Measurements from ENCODE around the gene MSX1.

MSX1 gene

GRCh38 chr4:4876945-4877661, 17.6 kb downstream of the MSX1 start:
- no peak overlapping the region for H3K4me3 ChIP-seq (ENCODE audit: low read length)
- no peak for TF ChIP-seq ZNF274 (IDR thresholded peaks at IDR 0.05; ENCODE audit: low read depth, low read length)

DNA sequence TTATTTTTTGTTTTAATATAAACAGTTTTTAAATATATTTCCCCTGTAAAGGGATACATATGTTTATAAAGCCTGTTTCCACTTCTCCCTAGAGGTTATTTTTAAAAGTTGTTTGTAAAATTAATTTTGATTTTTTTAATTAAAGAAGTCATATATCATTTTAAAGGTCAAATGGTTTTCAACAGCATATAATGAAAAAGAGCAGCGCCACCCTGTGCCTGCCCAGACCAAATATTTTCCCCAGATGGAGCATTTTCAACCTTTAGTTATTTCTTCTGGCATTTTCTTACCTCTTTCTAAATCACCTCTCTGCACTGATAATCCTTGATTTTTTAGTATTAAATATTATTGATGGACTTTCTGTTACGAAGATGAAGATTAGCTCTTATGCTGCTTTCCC, 21.0 kb downstream of the MSX1 start:
- TF ChIP-seq ZNF274 (IDR thresholded peaks at IDR 0.05; ENCODE audit: low read depth, low read length): no peak
- H3K4me3 ChIP-seq (ENCODE audit: low read length): no peak overlapping the region

- H3K4me3 ChIP-seq (ENCODE audit: low read length): no peak overlapping the region
- no peak for TF ChIP-seq ZNF274 (IDR thresholded peaks at IDR 0.05; ENCODE audit: low read depth, low read length)
Measured at GRCh38 chr4:4881432-4881831, 22.0 kb downstream of the MSX1 start.

GRCh38 chr4:4884611-4885010, 25.1 kb downstream of the MSX1 start:
- TF ChIP-seq ZNF274 (IDR thresholded peaks at IDR 0.05; ENCODE audit: low read depth, low read length): no peak
- H3K4me3 ChIP-seq (ENCODE audit: low read length): no peak overlapping the region

GRCh38 chr4:4887426-4887825, 28.0 kb downstream of the MSX1 start:
- no peak for TF ChIP-seq ZNF274 (IDR thresholded peaks at IDR 0.05; ENCODE audit: low read depth, low read length)
- H3K4me3 ChIP-seq (ENCODE audit: low read length): no peak overlapping the region

DNA sequence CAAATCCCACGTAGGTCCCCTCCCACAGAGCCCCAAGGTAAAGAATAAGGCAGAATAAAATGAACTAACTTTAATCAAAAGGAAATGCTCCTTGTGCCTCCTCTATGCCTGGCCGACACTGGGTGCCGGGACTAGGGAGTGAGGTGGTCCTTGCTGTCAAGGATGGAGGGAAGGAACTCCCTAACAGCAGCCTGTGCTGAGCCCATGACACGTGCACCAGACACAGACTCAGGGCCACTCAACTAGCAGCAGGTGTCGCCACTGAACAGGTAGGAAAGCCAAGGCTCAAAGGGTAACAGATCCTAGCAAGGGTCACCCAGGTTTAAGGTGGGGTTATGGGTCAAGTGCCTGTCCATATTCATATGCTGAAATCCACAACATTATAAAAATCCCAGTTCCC, 29.2 kb downstream of the MSX1 start:
- TF ChIP-seq ZNF274 (IDR thresholded peaks at IDR 0.05; ENCODE audit: low read depth, low read length): no peak

DNA sequence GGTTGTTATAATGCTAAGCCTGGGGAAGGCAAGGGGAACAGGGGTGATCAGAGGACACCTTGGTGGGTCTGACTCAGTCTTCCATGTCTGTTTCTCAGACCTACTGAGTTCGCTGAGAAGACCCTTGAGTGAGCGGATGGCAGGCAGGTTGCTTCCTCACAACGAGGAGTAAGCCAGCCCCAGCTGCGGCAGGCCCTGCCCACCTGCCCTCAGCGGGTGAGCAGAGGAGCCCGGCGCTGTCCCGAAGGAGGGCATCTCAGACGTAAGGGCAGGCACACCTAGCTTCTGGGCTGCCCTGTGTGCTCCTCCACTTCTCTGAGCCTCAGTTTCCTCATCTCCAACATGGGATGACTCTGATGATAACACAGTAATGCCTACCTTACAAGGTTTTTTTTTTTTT, 30.3 kb downstream of the MSX1 start:
- TF ChIP-seq ZNF274 (IDR thresholded peaks at IDR 0.05; ENCODE audit: low read depth, low read length): no peak

More for the DNA sequence above, 29.2 kb downstream of the MSX1 start:
- no peak overlapping the region for H3K4me3 ChIP-seq (ENCODE audit: low read length)

DNA sequence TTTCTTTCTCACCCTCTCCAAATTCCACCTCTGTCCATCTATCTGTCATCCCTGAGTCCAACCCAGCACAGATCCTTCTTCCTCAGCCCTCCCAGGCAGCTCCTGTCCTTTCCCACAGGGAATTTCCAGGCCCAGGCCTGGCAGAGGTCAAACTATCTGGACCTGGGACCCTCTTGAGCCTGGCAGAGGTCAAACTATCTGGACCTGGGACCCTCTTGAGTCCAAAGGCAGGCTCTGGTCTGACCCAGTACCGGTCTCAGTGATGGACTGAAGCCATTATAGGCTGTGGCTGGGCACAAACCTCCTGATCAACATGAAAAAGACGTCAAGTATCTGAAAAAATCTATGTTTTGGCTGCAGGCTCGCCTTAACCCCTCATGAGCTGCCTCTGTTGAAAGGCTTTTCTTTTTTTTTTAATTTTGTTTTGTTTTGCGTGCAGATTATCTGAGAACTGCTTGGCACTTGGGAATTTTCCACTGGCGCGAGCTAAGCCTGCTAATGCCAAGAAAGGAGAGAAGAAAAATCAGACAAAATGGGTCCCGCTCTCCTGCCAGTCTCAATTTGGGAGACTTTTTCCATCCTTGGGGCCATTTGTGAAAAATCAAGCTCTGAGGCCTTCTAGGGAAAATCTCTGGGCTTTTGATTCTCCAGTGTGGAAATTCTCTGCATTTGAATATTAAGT, 31.2 kb downstream of the MSX1 start:
- H3K4me3 ChIP-seq (ENCODE audit: low read length): no peak overlapping the region
- no peak for TF ChIP-seq ZNF274 (IDR thresholded peaks at IDR 0.05; ENCODE audit: low read depth, low read length)

More for the DNA sequence above, 30.3 kb downstream of the MSX1 start:
- H3K4me3 ChIP-seq (ENCODE audit: low read length): no peak overlapping the region

DNA sequence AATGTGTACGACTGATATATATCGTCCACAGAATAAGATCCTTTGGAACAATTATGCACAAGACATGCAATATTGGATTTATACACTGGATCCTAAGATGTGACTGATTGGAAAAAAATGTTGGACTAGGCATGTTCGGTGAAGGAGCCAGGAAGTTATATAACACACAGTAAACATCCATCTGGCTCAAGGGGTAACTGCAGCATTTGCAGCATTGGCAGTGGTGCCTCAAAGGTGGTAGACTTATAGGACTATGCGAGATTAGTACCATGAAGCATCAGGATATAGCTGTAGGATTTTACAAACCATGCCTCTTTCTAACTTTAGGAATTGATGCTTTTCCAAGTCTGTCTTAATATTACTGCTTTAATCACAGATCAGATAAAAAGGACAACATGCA, 34.3 kb downstream of the MSX1 start:
- TF ChIP-seq ZNF274 (IDR thresholded peaks at IDR 0.05; ENCODE audit: low read depth, low read length): no peak
- no peak overlapping the region for H3K4me3 ChIP-seq (ENCODE audit: low read length)

DNA sequence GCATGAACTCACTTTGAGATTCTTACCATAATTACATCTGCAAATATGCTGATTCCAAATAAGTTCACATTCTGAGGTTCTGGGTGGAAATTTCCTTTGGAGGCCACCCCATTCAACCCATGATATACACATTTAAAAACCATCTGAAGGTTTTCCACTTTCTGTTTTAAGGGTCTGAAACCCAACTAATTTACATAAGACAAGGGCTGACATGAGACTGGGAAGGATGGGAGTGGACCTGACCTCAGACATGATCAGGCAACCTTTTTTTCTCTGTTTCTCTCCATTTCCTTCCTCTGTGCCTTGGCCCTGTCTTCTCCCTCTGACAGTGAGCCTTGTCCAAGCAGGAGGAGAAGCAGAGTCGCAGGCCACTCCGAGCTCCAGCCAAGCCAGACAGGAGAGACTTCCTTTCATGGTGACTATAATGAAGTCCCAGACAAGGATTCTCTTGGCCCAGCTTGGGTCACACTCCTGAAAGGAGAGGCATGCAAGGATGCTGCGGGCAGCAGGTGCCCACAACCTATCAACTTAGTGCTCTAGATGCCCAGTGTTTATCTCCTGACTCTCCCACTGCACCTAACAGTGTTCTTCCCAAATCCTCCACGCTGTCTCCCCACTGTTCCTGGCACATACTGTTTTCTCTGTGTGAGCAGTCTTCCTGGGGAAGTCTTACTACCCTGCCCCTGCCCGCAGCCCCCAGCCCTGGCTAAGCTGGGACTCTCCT, 39.9 kb downstream of the MSX1 start:
- no peak overlapping the region for H3K4me3 ChIP-seq (ENCODE audit: low read length)
- no peak for TF ChIP-seq ZNF274 (IDR thresholded peaks at IDR 0.05; ENCODE audit: low read depth, low read length)

GRCh38 chr4:4901877-4902276, 42.4 kb downstream of the MSX1 start:
- no peak overlapping the region for H3K4me3 ChIP-seq (ENCODE audit: low read length)
- no peak for TF ChIP-seq ZNF274 (IDR thresholded peaks at IDR 0.05; ENCODE audit: low read depth, low read length)

DNA sequence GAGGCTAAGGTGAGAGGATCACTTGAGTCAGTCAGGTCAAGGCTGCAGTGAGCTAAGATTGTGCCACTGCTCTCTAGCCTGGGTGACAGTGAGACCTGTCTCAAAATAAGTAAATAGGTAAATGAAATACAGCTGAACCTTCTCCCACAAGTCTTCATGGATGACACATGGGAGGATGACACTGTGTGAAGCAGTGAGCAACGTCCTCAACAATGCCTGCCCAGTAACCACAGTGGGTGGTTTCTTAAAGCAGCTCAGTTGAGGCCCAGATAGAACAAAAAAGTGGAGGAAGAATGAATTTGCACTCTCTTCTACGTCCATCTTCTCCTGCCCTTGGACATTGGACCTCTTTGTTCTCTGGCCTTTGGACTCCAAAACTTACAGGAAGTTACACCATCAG, 52.7 kb downstream of the MSX1 start:
- no peak overlapping the region for H3K4me3 ChIP-seq (ENCODE audit: low read length)
- TF ChIP-seq ZNF274 (IDR thresholded peaks at IDR 0.05; ENCODE audit: low read depth, low read length): no peak

DNA sequence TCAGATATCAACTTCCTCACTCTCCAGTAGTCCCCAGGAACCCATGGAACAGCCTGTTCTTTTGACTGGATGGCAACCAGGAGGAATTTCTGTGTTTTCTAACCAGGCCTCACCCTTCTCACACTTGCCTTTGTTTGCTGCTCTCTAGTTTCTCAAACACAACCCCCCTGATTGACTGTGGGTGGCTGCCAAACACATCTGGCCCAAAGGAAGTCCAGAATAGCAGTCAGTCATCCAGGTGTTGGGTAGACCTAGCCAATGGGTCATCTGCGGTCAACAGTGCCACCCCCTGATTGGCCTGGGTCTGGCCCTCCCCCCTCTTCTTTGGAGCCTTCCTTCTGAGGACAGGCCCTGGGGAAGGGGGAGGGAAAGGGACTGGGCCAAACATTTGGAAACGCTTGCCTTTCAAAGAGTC, 53.7 kb downstream of the MSX1 start:
- no peak overlapping the region for H3K4me3 ChIP-seq (ENCODE audit: low read length)
- no peak for TF ChIP-seq ZNF274 (IDR thresholded peaks at IDR 0.05; ENCODE audit: low read depth, low read length)

Data from GM08714 (cell line).